ENCODE data around the gene EIF3I.

GRCh38 chr1:32199717-32200072 is 22.5 kb upstream of the EIF3I start:
- TF ChIP-seq CTCF (IDR thresholded peaks at IDR 0.05) (no peak), EP300 (IDR thresholded peaks at IDR 0.05) (no peak)
